Mucosa of gallbladder (tissue), 1 donor: Measurements from ENCODE around the gene NRCAM. TPM values are rescaled to one million over a fixed set of nuclear protein-coding genes. Genes with fewer than 3 reads are reported as not detected.
A peak's percentile ranks its signal among the peaks of the same experiment; 100 is the strongest.

Experiments
- DNase-seq: peaks from one replicate; pipeline ENCODE4 v3.0.0-alpha.2; 2020; ENCODE audit warnings: low spot score
- total RNA-seq: library from RNA; stranded (reverse); gene quantifications from one replicate; pipeline ENCODE4 v1.2.1, GENCODE V29; 2021
- donor health status: DM: no; HTN: no; CAD: no.

The NRCAM gene
- total RNA-seq, 1 donor from 2014 or later: 38.2 TPM

DNA sequence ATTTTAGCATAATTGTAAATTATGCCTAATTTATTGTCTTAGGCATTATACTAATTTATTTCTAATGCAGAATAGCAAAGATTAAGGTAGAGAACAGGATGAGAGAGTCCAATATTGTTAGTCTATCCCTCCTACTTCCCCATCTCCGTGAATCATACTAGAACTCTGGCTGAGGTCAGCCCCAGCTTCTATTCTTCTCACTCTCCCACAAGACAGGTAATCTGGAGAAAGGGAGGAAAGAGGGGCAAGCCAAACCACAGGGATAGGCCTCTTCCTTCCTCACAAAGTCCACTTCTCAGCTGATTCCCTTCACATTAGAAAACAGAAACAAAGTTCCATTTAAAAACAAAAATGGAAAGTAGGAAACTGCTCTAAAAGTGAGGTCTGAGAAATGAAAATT is 208.6 kb downstream of the NRCAM start:
- DNase-seq: no peak

GRCh38 chr7:108246227-108246837 is 209.9 kb downstream of the NRCAM start:
- peak; percentile 78 for DNase-seq

DNA sequence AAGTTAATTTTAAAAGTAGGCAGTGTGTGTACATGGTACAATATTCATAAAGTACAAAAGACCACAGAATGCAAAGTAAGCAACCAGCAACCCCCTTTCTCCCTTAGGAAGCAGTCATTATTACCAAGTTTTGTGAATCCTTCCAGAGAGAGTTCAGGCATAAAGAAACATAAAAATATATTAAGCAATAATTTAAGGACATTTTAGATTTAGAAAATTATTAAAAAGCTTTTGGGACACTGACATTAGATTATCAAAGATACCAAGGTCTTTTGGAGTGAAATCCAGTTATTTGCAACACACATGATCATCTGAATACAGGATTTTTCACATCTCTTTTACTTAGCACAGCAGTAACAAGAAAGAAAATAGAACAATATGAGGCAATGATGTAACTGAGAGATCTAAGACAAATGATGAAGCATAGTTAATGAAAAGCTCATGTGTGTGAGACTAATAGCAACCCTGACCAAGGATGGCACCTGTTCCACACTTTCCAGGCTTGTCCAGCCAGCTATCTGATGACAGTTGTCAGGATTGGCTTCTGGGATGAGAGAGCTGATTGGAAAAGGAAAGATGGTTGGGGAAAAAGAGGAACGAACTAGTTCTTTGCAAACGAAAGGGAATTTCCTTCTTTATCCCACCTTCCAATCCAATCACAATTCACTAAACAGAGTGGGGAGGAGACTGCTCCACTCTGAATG is 210.6 kb downstream of the NRCAM start:
- no peak for DNase-seq

DNA sequence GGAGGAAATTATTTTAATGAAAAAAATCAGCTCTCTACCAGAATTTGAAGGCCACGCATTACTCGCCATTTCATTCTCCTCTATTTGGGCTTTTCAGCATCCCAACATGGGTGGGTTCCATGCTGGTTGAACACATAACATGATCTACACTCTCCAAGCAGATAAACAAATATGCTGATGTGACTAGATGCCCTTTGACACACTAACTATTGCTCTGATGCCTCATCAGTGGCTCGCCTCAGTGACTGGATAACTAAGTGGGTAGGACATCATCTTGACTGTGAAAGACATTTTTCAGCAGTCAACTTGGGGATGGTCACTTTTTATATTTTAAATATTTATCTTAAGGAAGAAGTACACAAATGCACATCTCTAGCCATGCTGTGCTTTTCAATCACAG is 212.1 kb downstream of the NRCAM start:
- no peak for DNase-seq

- DNase-seq: no peak
These were observed 216.6 kb downstream of the NRCAM start for GRCh38 chr7:108239501-108240225.

- no peak for DNase-seq
These were observed 219.4 kb downstream of the NRCAM start for GRCh38 chr7:108236681-108237415.

GRCh38 chr7:108235451-108236061 is 220.7 kb downstream of the NRCAM start:
- no peak for DNase-seq

GRCh38 chr7:108234971-108235450 is 221.2 kb downstream of the NRCAM start:
- no peak for DNase-seq

DNA sequence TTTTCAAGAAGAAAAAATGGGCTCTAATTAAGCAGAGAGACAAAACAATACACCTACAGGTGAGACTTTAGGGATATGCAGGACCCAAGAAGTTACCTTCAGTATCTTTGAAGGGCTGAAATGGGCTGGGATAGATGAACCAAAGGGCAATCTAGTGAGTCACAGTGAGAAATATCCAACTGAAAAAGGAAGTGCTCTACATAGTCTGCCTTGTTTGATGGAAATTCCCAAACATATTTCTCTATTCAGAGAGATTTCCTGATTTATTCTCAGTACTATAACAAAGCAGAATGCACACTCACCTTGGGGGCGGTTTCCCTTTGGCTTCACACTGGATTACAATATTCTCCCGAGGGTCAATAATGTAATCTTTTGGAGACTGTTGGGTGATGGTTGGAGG is 222.0 kb downstream of the NRCAM start:
- no peak for DNase-seq

GRCh38 chr7:108232076-108232475 is 224.2 kb downstream of the NRCAM start:
- no peak for DNase-seq

DNA sequence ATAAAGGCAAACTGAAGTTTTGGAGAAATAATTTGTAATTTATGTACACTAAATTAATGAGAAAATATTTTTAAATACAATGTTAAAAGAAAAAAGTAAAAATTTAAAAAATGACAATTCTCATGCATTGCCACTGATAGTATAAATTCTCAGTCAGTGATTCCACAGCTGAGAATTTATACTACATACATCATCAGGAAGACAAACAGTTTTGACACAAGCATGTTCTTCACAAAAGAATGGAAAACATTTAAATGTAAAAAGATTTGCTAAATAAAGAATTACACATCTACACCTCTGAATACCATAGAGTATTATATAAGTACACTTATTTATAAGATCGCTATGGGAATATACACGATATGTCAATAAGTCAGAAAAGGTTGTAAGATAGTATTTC is 225.0 kb downstream of the NRCAM start:
- DNase-seq: no peak

DNA sequence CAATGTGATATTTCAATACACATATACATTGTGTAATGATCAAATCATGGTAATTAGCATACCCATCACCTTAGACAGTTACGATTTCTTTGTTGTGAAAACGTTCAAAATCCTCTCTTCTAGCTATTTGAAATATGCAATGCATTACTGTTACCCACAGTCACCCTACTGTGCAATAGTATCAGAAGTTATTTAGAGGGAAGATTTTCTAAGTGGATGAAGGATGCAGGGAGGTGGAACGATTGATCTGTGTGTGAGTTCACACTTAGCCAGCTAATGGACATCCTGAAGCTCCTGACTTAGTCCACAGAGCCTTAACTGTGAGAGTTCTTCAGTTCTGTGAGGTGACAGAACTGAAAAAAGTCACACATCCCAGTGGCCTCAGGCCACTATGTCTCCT is 228.9 kb downstream of the NRCAM start:
- DNase-seq: no peak

DNA sequence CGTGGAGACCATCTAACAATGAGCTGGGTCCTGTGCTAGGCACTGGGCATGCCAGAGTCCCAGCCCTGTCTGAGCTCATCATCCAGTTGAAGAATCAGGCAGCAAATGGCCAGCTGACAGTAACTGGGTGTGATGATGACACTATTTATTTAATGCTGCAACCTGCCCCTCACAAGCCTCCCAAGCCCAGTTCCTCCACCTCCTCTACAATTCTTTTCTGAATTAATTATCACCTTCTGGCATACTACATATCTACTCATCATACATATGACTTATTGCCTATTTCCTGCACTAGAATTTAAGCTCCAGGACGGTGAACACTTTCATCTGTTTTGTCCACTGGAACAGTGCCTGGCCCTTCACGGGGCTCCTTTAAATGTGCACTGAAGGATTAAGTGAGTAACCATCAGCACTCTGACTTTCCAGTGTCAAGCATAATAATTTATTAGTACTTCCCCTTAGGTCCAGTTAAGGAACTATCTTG is 229.4 kb downstream of the NRCAM start:
- DNase-seq: no peak

- DNase-seq: no peak
These were observed 230.6 kb downstream of the NRCAM start for GRCh38 chr7:108225531-108226181.

DNA sequence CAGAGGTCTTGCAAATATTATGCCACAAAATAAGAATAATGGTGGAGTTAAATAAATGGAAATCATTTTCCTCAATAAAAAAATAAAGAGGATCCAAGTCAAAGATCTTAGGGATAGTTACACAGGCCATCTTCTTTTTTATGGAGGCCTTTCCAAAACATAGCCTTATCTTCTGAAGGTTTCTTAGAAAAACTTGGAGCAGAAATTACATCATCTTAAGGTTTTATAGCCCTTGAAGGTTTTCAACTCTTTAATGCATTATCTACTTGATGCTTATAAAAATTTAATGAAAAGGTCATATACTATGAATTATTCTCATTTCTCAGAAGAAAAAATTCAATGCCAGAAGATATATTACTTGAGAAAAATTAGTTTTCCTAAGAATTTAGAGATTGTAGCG is 231.8 kb downstream of the NRCAM start:
- DNase-seq: no peak

DNA sequence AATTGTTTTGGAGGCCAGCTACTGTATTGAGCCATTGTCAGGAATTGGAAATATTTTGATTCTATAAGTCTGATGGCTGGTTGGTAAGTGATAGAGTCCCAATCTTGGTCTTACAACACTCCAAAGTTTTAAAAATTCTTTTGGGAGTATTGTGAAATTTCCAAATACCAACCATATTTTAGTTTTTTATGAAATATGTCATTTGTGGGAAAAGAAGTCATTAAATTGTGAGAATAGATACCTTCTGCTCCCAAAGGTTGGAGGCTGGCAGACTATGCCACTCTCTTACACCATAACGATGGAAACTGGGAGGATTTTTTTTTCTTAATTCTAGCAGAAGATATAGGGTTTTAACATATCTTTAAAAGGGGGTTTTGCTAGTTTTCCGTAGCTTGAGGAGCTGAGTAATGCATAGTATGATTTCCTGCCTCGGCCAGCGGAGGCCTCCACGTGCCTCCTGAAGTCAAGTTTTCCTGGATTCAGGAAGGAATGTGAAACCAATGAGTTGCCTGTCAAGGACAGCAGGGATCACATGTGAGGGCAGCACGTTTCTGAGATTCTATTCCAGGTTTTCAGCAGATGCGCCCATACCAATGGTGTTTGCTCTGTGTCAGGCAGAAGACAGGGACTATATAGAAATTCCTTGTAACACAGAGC is 233.9 kb downstream of the NRCAM start:
- no peak for DNase-seq

DNA sequence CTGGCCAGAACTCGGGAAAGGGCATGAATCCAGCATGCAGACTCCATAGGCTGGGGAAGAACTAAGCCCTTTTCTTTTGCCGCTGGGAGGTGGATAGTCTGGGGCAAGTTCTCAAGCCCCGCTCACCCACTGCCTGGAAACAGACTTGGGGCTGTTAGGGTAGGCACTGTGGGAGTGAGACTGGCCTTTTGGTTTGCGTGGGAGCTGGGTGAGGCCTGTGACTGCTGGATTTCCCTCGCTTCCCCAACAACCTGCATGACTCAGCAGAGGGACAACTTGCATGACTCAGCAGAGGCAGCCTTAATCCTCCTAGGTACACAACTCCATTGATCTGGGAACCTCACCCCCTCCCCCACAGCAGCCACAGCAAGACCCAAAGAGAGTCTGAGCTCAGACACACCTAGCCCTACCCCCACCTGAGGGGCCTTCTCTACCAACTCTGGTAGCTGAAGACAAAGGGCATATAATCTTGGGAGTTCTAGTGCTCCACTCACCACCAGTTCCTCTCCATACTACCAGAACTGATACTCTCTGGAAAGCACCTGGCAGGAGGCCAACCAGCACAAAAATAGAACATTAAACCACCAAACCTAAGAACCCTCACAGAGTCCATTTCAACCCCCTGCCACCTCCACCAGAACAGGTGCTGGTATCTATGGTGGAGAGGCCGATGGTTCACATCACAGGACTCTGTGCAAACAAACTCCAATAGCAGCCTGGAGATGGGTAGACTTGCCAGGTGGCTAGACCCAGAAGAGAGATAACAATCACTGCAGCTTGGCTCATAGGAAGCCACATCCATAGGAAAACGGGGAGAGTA is 244.6 kb downstream of the NRCAM start:
- DNase-seq: peak; percentile 47

DNA sequence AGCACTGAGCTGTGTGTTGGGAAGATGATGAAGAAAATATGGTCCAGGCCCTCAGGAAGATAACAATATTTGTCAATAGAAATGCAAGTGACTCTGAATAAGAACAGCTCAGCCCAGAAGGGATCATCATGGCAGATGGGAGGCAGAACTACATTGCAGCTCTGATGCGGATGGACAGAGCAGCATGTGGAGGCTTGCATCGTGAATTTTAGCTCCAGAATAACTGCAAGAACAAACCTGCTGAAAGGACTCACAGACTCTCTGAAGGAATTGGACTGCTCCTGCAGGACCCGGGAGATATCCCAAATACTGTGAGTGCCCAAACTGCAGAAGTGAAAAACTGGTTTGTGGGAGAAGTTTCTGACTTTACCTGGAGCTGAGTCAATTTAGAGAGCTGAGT is 245.4 kb downstream of the NRCAM start:
- no peak for DNase-seq

- no peak for DNase-seq
These were observed 250.9 kb downstream of the NRCAM start for GRCh38 chr7:108205311-108205710.
